ENCODE data around the gene ARHGAP32.
"Not testable (repeated sequence)": the region's sequence is repeated elsewhere in the genome, so short reads cannot be mapped to it uniquely, and the experiment has no call there.

DNA sequence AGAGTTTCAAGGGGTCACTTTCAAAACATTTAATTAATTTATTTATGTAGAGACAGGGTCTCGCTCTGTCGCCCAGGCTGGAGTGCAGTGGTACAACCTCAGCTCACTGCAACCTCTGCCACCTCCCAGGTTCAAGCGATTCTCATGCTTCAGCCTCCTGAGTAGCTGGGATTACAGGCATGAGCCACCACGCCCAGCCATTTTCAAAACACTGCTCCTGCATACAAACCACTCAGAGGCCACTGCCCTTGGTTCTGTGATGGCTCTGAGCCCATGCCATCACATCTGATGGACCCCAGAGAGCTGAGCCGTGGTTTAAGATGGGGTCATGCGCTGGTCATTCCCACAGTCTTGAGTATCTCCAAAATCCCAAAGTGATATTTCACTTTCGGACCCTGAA is 272.5 kb downstream of the ARHGAP32 start:
- TF ChIP-seq, protein P1, sequence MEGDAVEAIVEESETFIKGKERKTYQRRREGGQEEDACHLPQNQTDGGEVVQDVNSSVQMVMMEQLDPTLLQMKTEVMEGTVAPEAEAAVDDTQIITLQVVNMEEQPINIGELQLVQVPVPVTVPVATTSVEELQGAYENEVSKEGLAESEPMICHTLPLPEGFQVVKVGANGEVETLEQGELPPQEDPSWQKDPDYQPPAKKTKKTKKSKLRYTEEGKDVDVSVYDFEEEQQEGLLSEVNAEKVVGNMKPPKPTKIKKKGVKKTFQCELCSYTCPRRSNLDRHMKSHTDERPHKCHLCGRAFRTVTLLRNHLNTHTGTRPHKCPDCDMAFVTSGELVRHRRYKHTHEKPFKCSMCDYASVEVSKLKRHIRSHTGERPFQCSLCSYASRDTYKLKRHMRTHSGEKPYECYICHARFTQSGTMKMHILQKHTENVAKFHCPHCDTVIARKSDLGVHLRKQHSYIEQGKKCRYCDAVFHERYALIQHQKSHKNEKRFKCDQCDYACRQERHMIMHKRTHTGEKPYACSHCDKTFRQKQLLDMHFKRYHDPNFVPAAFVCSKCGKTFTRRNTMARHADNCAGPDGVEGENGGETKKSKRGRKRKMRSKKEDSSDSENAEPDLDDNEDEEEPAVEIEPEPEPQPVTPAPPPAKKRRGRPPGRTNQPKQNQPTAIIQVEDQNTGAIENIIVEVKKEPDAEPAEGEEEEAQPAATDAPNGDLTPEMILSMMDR (IDR thresholded peaks at IDR 0.05), result not testable (repeated sequence)
- TF ChIP-seq POLR2A (IDR thresholded peaks at IDR 0.05), result not testable (repeated sequence)

Data from breast epithelium (tissue), 3 donors.